GM13976 (cell line): Measurements from ENCODE around the gene WNK1.
"Not testable (repeated sequence)": the region's sequence is repeated elsewhere in the genome, so short reads cannot be mapped to it uniquely, and the experiment has no call there.

Source experiments
- DNase-seq: peaks from one replicate; pipeline ENCODE4 v3.0.0; 2012; ENCODE audit warnings: low spot score
- in situ Hi-C: fragments of 300-500 bp; cut with MboI; formaldehyde crosslinking; loops from one replicate; pipeline ENCODE4 v1.12.0; 2022; ENCODE audit warnings: low sequenced_read_pairs, mixed read lengths, inconsistent platforms; ENCODE audit not compliant: unreplicated experiment
- TF ChIP-seq, protein P1 (sequence below): IDR thresholded peaks from 2 replicates; pipeline ENCODE4 v1.5.1; 2012; ENCODE audit warnings: borderline replicate concordance, mild to moderate bottlenecking; ENCODE audit not compliant: insufficient read depth; ENCODE audit errors: extremely low read depth, missing control alignments, control extremely low read depth

The WNK1 gene

DNA sequence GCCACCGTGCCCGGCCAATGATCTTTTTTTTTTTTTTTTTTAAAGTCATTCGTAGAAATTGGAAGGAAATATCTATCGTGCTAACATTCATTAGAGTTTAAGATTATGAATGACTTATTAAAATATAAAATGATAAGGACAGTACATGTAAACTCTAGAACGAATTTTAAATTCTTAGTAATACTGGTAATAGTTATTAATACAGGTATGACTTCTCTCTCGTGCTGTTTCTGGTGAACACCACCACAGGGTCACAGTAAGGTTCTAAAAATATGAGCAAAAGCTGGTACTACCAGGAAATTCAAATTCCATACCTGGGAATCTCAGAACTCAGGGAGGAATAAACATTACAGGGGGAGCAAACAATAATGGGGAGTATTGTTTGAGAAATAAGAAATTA, 26.2 kb downstream of the WNK1 start:
- no peak for DNase-seq
- in situ Hi-C loops: no loop called here
- TF ChIP-seq, protein P1, sequence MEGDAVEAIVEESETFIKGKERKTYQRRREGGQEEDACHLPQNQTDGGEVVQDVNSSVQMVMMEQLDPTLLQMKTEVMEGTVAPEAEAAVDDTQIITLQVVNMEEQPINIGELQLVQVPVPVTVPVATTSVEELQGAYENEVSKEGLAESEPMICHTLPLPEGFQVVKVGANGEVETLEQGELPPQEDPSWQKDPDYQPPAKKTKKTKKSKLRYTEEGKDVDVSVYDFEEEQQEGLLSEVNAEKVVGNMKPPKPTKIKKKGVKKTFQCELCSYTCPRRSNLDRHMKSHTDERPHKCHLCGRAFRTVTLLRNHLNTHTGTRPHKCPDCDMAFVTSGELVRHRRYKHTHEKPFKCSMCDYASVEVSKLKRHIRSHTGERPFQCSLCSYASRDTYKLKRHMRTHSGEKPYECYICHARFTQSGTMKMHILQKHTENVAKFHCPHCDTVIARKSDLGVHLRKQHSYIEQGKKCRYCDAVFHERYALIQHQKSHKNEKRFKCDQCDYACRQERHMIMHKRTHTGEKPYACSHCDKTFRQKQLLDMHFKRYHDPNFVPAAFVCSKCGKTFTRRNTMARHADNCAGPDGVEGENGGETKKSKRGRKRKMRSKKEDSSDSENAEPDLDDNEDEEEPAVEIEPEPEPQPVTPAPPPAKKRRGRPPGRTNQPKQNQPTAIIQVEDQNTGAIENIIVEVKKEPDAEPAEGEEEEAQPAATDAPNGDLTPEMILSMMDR: no peak

DNA sequence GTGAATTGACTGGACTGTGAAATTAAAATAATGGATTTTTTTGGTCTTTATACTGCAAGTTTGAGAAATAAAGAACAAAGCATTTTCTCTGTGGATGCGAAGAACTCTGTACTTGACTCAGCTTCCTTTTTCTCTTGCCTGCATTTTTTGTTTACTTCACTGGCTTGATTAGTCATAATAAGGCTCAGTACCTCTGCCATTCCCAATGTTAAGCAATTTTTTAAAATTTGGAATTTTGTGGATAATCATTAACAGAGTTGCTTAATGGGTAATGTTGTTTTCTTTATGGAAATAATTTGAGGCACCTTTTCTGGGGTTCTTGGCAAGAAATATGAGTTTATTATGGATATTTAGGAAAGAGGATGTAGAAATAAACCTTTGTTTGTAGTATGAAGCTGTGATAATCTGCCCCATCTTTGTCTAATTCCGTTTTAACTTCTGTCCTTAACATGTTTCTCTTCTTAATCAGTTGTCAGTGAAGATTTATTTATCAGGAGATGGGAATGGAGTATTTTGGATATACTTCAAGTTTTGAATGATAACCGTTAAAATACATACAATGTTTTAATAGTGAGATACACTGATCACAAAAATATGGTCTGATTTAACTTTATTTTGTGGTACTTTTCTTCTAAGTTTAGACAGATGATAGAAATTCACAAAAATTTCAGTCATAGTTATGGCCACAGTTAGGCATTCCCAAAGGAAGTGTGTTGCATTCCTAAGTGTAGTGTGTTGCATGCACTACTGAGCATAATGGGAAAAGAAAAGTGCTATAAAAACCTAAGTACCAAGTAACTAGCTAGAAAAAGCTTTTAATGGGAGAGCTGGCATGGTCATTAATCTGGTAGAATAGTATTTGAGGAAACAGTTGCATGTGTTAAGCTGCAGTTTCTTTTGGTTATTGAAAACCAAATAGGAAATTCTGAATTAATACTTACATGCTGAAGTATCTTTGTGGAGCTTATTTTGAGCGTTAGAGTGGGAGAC, 27.7 kb downstream of the WNK1 start:
- TF ChIP-seq, protein P1: no peak
- in situ Hi-C loops: no loop called here
- no peak for DNase-seq

DNA sequence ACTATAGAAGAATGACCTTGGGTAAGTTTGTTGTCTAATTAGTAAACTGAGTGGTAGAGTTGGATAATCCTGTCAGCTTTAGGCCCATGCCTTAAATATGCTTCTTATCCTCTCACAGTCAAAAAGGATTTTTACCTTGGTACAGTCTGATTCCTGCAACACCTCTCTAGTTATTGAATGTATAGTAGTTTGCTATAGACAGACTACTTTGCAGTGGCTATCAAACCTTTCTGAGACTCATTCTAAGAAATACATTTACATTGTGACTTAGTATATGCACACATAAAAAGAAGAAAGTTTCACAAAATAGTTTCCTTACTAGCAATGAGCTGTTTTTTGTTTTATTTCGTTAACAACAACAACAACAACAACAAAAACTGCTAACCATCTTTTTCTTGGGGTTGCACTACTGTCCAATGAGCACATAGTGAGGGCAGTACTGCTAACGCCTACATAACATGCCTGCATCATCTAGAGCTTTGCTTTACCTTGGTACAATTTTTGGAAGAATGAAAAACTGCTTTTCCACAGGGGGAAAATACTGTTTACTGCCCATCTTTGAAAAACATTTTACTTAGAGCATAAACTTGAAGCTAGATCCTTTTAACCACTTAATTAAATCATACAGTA, 28.5 kb downstream of the WNK1 start:
- TF ChIP-seq, protein P1: no peak
- in situ Hi-C loops: no loop called here
- DNase-seq: no peak

DNA sequence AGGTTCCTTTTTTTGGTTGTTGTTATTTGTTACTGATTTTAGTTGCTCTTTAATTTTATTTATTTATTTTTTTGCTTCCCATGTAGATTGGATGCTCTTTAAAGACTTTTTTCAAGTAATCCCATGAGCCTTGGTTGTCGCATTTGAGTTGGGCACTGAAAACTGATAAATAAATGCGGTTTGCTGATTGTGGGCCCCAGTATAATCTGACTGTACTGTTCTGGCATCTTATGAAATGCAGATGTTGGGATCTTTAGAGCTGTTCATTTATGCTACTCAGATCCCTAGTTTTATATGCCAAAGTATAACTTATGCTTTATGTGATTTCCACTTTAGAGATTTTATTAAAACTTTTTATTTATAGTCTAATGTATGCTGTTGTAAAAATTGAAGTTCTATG, 33.3 kb downstream of the WNK1 start:
- DNase-seq: no peak
- TF ChIP-seq, protein P1: no peak
- in situ Hi-C loops: no loop called here

DNA sequence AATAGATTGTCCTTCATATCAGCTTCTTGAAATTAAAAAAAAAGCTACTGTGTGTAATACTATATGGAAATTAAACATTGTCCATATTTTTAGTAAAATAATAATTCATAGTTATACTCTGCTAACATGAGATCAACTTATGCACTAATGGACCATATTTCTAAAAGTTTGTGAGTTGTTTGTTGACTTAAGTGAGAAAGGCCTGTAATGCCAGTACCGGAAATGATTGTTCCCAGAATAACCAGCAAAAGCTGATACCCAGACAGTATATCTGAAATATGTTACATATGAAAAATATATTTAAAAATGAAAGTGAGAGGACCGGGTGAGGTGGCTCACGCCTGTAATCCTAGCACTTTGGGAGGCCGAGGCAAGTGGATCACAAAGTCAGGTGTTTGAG, 35.9 kb downstream of the WNK1 start:
- in situ Hi-C loops: no loop called here
- TF ChIP-seq, protein P1: no peak
- no peak for DNase-seq

DNA sequence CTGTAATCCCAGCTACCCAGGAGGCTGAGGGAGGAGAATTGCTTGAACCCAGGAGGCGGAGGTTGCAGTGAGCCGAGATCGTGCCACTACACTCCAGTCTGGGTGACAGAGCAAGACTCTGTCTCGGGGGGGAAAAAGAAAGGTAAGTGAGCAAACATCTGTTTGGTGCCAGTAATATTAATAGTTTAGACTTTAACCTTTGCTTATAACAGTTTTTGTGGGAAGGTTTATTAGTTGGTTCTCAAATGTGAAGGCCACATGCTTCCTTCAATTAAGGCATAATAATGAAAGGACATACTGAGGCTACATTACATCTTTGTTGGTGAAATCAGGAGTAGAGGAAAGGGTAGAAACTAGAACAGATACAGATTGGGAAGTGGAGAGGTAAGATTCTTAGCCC, 36.4 kb downstream of the WNK1 start:
- DNase-seq, in situ Hi-C loops: not testable (repeated sequence)
